ENCODE measurements around the gene C1QTNF8. TPM values are rescaled to one million over a fixed set of nuclear protein-coding genes. Genes with fewer than 3 reads are reported as not detected.

C1QTNF8 gene
- total and polyA plus RNA-seq, 2 of the 13 experiments (the other 11 are each of a cell fraction or from before 2014, with no cell fraction given): 0.09 TPM; not detected in 1

DNA sequence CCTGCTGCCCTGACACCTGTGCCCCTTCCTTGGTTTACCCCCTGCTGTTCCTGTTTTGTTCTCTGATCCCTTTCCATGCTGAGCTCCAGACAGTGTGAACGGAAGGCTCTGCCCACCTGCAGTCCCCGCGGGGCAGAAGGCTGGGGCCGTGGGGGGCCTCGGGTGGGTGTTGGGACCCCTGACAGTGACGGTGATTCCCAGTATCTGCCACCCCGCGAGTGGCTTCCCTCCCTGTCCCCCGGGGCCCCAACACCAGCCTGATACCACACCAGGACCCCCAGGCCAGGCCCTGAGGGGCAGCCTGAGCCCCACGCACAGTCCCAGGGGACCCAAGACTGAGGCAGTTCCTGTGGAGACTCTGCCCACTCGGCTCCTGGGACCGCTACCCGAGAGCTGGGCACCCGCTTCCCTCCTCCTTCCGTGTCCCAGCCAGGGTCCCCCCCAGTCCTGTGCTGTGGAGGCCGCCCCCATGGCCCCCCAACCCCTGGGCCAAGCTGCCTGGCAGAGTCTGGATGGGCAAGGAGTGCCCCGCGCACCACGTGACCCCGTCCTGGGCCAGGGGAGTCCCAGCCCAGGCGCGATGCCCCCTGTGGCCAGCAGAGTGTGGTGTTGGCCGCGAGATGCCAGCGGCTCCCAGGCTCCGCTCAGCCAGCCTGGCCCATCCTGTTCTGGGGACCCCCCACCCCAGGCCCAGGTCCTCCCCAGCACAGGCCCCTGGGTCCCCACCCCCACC lies 10.0 kb upstream of the C1QTNF8 start (continued):
- TF ChIP-seq, protein P1, sequence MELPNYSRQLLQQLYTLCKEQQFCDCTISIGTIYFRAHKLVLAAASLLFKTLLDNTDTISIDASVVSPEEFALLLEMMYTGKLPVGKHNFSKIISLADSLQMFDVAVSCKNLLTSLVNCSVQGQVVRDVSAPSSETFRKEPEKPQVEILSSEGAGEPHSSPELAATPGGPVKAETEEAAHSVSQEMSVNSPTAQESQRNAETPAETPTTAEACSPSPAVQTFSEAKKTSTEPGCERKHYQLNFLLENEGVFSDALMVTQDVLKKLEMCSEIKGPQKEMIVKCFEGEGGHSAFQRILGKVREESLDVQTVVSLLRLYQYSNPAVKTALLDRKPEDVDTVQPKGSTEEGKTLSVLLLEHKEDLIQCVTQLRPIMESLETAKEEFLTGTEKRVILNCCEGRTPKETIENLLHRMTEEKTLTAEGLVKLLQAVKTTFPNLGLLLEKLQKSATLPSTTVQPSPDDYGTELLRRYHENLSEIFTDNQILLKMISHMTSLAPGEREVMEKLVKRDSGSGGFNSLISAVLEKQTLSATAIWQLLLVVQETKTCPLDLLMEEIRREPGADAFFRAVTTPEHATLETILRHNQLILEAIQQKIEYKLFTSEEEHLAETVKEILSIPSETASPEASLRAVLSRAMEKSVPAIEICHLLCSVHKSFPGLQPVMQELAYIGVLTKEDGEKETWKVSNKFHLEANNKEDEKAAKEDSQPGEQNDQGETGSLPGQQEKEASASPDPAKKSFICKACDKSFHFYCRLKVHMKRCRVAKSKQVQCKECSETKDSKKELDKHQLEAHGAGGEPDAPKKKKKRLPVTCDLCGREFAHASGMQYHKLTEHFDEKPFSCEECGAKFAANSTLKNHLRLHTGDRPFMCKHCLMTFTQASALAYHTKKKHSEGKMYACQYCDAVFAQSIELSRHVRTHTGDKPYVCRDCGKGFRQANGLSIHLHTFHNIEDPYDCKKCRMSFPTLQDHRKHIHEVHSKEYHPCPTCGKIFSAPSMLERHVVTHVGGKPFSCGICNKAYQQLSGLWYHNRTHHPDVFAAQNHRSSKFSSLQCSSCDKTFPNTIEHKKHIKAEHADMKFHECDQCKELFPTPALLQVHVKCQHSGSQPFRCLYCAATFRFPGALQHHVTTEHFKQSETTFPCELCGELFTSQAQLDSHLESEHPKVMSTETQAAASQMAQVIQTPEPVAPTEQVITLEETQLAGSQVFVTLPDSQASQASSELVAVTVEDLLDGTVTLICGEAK (IDR thresholded peaks at IDR 0.05): no peak
- TF ChIP-seq, protein P1 (CRISPR knock-in tag; IDR thresholded peaks at IDR 0.05): no peak
- TF ChIP-seq, protein P2, sequence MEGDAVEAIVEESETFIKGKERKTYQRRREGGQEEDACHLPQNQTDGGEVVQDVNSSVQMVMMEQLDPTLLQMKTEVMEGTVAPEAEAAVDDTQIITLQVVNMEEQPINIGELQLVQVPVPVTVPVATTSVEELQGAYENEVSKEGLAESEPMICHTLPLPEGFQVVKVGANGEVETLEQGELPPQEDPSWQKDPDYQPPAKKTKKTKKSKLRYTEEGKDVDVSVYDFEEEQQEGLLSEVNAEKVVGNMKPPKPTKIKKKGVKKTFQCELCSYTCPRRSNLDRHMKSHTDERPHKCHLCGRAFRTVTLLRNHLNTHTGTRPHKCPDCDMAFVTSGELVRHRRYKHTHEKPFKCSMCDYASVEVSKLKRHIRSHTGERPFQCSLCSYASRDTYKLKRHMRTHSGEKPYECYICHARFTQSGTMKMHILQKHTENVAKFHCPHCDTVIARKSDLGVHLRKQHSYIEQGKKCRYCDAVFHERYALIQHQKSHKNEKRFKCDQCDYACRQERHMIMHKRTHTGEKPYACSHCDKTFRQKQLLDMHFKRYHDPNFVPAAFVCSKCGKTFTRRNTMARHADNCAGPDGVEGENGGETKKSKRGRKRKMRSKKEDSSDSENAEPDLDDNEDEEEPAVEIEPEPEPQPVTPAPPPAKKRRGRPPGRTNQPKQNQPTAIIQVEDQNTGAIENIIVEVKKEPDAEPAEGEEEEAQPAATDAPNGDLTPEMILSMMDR (CRISPR knock-in tag; IDR thresholded peaks at IDR 0.05): peak; percentile 95
- TF ChIP-seq HNRNPL (IDR thresholded peaks at IDR 0.05; ENCODE audit: low read depth, low read length) (0 out of 2 replicates have a peak, but pooled peaks have one; percentile 46), MXI1 (IDR thresholded peaks at IDR 0.05; ENCODE audit: borderline replicate concordance, low read depth, low read length) (0 out of 3 replicates have a peak, but pooled peaks have one; percentile 13), SRY (CRISPR knock-in tag; IDR thresholded peaks at IDR 0.05) (no peak), GABPB1 (CRISPR knock-in tag; IDR thresholded peaks at IDR 0.05) (peak; percentile 57; the same call in 1 of the 2 replicates)
- TF ChIP-seq, protein P3, sequence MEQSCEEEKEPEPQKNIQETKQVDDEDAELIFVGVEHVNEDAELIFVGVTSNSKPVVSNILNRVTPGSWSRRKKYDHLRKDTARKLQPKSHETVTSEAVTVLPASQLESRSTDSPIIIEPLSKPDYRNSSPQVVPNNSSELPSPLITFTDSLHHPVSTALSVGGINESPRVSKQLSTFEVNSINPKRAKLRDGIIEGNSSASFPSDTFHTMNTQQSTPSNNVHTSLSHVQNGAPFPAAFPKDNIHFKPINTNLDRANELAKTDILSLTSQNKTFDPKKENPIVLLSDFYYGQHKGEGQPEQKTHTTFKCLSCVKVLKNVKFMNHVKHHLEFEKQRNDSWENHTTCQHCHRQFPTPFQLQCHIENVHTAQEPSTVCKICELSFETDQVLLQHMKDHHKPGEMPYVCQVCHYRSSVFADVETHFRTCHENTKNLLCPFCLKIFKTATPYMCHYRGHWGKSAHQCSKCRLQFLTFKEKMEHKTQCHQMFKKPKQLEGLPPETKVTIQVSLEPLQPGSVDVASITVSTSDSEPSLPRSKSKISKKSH (CRISPR knock-in tag; IDR thresholded peaks at IDR 0.05; ENCODE audit: borderline replicate concordance): 0 out of 2 replicates have a peak, but pooled peaks have one; percentile 33
- TF ChIP-seq, protein P4, sequence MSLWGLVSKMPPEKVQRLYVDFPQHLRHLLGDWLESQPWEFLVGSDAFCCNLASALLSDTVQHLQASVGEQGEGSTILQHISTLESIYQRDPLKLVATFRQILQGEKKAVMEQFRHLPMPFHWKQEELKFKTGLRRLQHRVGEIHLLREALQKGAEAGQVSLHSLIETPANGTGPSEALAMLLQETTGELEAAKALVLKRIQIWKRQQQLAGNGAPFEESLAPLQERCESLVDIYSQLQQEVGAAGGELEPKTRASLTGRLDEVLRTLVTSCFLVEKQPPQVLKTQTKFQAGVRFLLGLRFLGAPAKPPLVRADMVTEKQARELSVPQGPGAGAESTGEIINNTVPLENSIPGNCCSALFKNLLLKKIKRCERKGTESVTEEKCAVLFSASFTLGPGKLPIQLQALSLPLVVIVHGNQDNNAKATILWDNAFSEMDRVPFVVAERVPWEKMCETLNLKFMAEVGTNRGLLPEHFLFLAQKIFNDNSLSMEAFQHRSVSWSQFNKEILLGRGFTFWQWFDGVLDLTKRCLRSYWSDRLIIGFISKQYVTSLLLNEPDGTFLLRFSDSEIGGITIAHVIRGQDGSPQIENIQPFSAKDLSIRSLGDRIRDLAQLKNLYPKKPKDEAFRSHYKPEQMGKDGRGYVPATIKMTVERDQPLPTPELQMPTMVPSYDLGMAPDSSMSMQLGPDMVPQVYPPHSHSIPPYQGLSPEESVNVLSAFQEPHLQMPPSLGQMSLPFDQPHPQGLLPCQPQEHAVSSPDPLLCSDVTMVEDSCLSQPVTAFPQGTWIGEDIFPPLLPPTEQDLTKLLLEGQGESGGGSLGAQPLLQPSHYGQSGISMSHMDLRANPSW (CRISPR knock-in tag; IDR thresholded peaks at IDR 0.05; ENCODE audit: borderline replicate concordance): no peak
